IMR-90 (cell line): ENCODE results near the gene GLG1. TPM values are rescaled to one million over a fixed set of nuclear protein-coding genes. Genes with fewer than 3 reads are reported as not detected.

Experiments
- ATAC-seq: fragments of 200-7000 bp; cut with Tn5 transposase; 2 replicates; pipeline ENCODE4 v1.9.1; 2020; ENCODE audit warnings: low read depth, mild to moderate bottlenecking, moderate library complexity
- BruUV-seq: library from RNA; stranded (reverse); fragments of 400-500 nt; replicated peaks from 2 replicates; lab custom pipeline; 2021; lab: Mats Ljungman, UMichigan
- CTCF ChIA-PET: fragments of 300-600 bp; formaldehyde crosslinking; extraction: SDS; loops from one replicate; lab custom pipeline; 2021; ENCODE audit warnings: antibody characterized with exemption; lab: Yijun Ruan, JAX
- POLR2A ChIA-PET: fragments of 300-600 bp; sonication (Branson Sonifier 250); formaldehyde crosslinking; loops from one replicate; lab custom pipeline; 2022; ENCODE audit warnings: antibody characterized with exemption; ENCODE audit not compliant: unreplicated experiment; lab: Charles Lee
- DNase-seq: peaks from one replicate; pipeline ENCODE4 v3.0.0; 2013
- H2AFZ ChIP-seq: replicated peaks from 2 replicates; pipeline ENCODE3; 2013; ENCODE audit warnings: low read length, mild to moderate bottlenecking; ENCODE audit not compliant: poor library complexity
- H2AK5ac ChIP-seq: 2 replicates; pipeline ENCODE4 v1.6.1; 2013; ENCODE audit warnings: low read depth, low read length, inconsistent platforms
- H2AK9ac ChIP-seq: replicated peaks from 2 replicates; pipeline ENCODE3; 2013; ENCODE audit warnings: mild to moderate bottlenecking, low read depth, low read length, moderate library complexity; ENCODE audit not compliant: poor library complexity
- H2BK120ac ChIP-seq: 2 replicates; pipeline ENCODE4 v1.6.1; 2013; ENCODE audit warnings: low read depth, low read length, inconsistent platforms
- H2BK15ac ChIP-seq: 3 replicates; pipeline ENCODE4 v1.6.1; 2013; ENCODE audit warnings: low read depth, low read length, inconsistent platforms
- H2BK20ac ChIP-seq: 2 replicates; pipeline ENCODE4 v1.6.1; 2013; ENCODE audit warnings: low read depth, mild to moderate bottlenecking, inconsistent platforms, low read length, moderate library complexity
- H2BK5ac ChIP-seq: 2 replicates; pipeline ENCODE4 v1.6.1; 2013; ENCODE audit warnings: mild to moderate bottlenecking, low read depth, low read length, inconsistent platforms; ENCODE audit not compliant: poor library complexity, severe bottlenecking
- H3K14ac ChIP-seq: replicated peaks from 2 replicates; pipeline ENCODE4 v1.6.1; 2013; ENCODE audit warnings: low read depth, low read length, inconsistent platforms
- H3K18ac ChIP-seq: 2 replicates; pipeline ENCODE4 v1.6.1; 2013; ENCODE audit warnings: low read depth, low read length, control low read depth
- H3K23ac ChIP-seq: 2 replicates; pipeline ENCODE4 v1.6.1; 2013; ENCODE audit warnings: low read depth, low read length, inconsistent platforms
- H3K27ac ChIP-seq: 2 replicates; pipeline ENCODE4 v1.5.1; 2013; ENCODE audit warnings: mild to moderate bottlenecking, control low read depth, low read length; ENCODE audit not compliant: insufficient read depth
- H3K27me3 ChIP-seq: 2 replicates; pipeline ENCODE4 v1.6.1; 2013; ENCODE audit warnings: low read length; ENCODE audit not compliant: control insufficient read depth, insufficient read depth
- H3K36me3 ChIP-seq: 2 replicates; pipeline ENCODE4 v1.6.1; 2013; ENCODE audit warnings: low read length, mixed read lengths; ENCODE audit not compliant: control insufficient read depth, insufficient read depth
- H3K4ac ChIP-seq: 2 replicates; pipeline ENCODE4 v1.6.1; 2013; ENCODE audit warnings: low read depth, low read length, inconsistent platforms
- H3K4me1 ChIP-seq: 2 replicates; pipeline ENCODE4 v1.6.1; 2013; ENCODE audit warnings: low read length, mixed read lengths; ENCODE audit not compliant: control insufficient read depth, insufficient read depth
- H3K4me2 ChIP-seq: 2 replicates; pipeline ENCODE4 v1.6.1; 2013; ENCODE audit warnings: low read depth, mild to moderate bottlenecking, control low read depth, low read length, moderate library complexity
- H3K4me3 ChIP-seq: 2 replicates; pipeline ENCODE4 v1.5.1; 2013; ENCODE audit warnings: low read depth, mild to moderate bottlenecking, control low read depth, low read length, moderate library complexity; ENCODE audit not compliant: insufficient read depth
- H3K56ac ChIP-seq: 2 replicates; pipeline ENCODE4 v1.6.1; 2013; ENCODE audit warnings: low read length, inconsistent platforms; ENCODE audit not compliant: insufficient read depth; ENCODE audit errors: extremely low read depth
- H3K79me1 ChIP-seq, 2 experiments: 2 replicates each; pipeline ENCODE4 v1.6.1; 2013; ENCODE audit warnings: low read length in 2 of 2, inconsistent platforms in 1 of 2, low read depth in 1 of 2
- H3K9ac ChIP-seq: 2 replicates; pipeline ENCODE4 v1.6.1; 2013; ENCODE audit warnings: low read depth, low read length, control low read depth
- H3K9me1 ChIP-seq: 2 replicates; pipeline ENCODE4 v1.6.1; 2013; ENCODE audit warnings: low read length, inconsistent platforms; ENCODE audit not compliant: insufficient read depth
- H3K9me3 ChIP-seq: 2 replicates; pipeline ENCODE4 v1.6.1; 2013; ENCODE audit warnings: low read length; ENCODE audit not compliant: control insufficient read depth, insufficient read depth
- H4K20me1 ChIP-seq: 2 replicates; pipeline ENCODE4 v1.6.1; 2013; ENCODE audit warnings: low read length, inconsistent platforms; ENCODE audit not compliant: insufficient read depth
- H4K5ac ChIP-seq: 2 replicates; pipeline ENCODE4 v1.6.1; 2013; ENCODE audit warnings: mild to moderate bottlenecking, low read depth, low read length, control low read depth
- H4K8ac ChIP-seq, 2 experiments: 2 replicates each; pipeline ENCODE4 v1.6.1; 2013; ENCODE audit warnings: low read depth in 2 of 2, low read length in 2 of 2, control low read depth in 1 of 2, inconsistent platforms in 1 of 2
- H4K91ac ChIP-seq: 2 replicates; pipeline ENCODE4 v1.6.1; 2013; ENCODE audit warnings: low read depth, low read length, inconsistent platforms; ENCODE audit not compliant: insufficient read depth
- BHLHE40 ChIP-seq: fragments of 150-350 bp; IDR thresholded peaks from 2 replicates; pipeline ENCODE4 v1.6.1; 2016; ENCODE audit warnings: mild to moderate bottlenecking, low read depth, low read length
- CEBPB ChIP-seq: IDR thresholded peaks from 2 replicates; pipeline ENCODE4 v1.6.1; 2012; ENCODE audit warnings: low read depth, low read length, improper control_type of control experiment
- CHD1 ChIP-seq: IDR thresholded peaks from 2 replicates; pipeline ENCODE4 v1.6.1; 2012; ENCODE audit warnings: low read depth, low read length, improper control_type of control experiment
- ELK1 ChIP-seq: fragments of 150-350 bp; IDR thresholded peaks from 2 replicates; pipeline ENCODE4 v1.6.1; 2016; ENCODE audit warnings: low read depth, mild to moderate bottlenecking, low read length, moderate library complexity, borderline replicate concordance
- FOS ChIP-seq: fragments of 150-350 bp; IDR thresholded peaks from 2 replicates; pipeline ENCODE4 v1.6.1; 2016; ENCODE audit warnings: low read depth, low read length
- MAFK ChIP-seq: IDR thresholded peaks from 2 replicates; pipeline ENCODE4 v1.6.1; 2012; ENCODE audit warnings: low read depth, low read length, improper control_type of control experiment
- NFE2L2 ChIP-seq: fragments of 150-350 bp; IDR thresholded peaks from 2 replicates; pipeline ENCODE4 v1.6.1; 2016; ENCODE audit warnings: low read depth, mild to moderate bottlenecking, low read length
- POLR2A ChIP-seq: IDR thresholded peaks from 2 replicates; pipeline ENCODE4 v1.6.1; 2012; ENCODE audit warnings: mild to moderate bottlenecking, low read depth, low read length
- RAD21 ChIP-seq: IDR thresholded peaks from 2 replicates; pipeline ENCODE4 v1.6.1; 2012; ENCODE audit warnings: low read length, improper control_type of control experiment
- RCOR1 ChIP-seq: IDR thresholded peaks from 2 replicates; pipeline ENCODE4 v1.6.1; 2012; ENCODE audit warnings: mild to moderate bottlenecking, low read length, improper control_type of control experiment; ENCODE audit not compliant: insufficient replicate concordance
- SMC3 ChIP-seq: fragments of 150-350 bp; IDR thresholded peaks from 2 replicates; pipeline ENCODE4 v1.6.1; 2016; ENCODE audit warnings: low read depth, mild to moderate bottlenecking, antibody characterized with exemption, low read length, moderate library complexity
- USF2 ChIP-seq: fragments of 150-350 bp; IDR thresholded peaks from 2 replicates; pipeline ENCODE4 v1.6.1; 2017; ENCODE audit warnings: mild to moderate bottlenecking, antibody characterized with exemption, low read length, low read depth
- WGBS, 2 experiments: methylation state at CpG; one replicate each; pipeline versions ENCODE4 v1.1.5 to v1.1.7; 2013; ENCODE audit warnings: missing lambda C conversion rate in 2 of 2; ENCODE audit not compliant: insufficient read length in 1 of 2; ENCODE audit errors: extremely low coverage in 2 of 2; 5-methylcytosine and 5-hydroxymethylcytosine counted together
- dilution Hi-C: fragments of 300-500 bp; cut with HindIII; formaldehyde crosslinking; loops from one replicate; pipeline ENCODE4 v1.14.3; 2018; ENCODE audit warnings: low sequenced_read_pairs; ENCODE audit not compliant: unreplicated experiment
- in situ Hi-C: fragments of 300-500 bp; cut with MboI; formaldehyde crosslinking; loops from 3 replicates; pipeline ENCODE4 v1.14.3; 2019; ENCODE audit warnings: low sequenced_read_pairs, inconsistent platforms, mixed read lengths
- intact Hi-C: fragments of 100-400 bp; cut with micrococcal nuclease; formaldehyde crosslinking; loops from 2 replicates; pipeline ENCODE4 v1.10.0; 2022
- polyA plus RNA-seq, 3 experiments: library from polyadenylated mRNA; depleted of rRNA; stranded (reverse); fragments of >200 nt; gene quantifications; 2 replicates each; pipeline ENCODE4 v1.2.3, GENCODE V29; 2012; ENCODE audit warnings: low replicate concordance in 1 of 3
- total RNA-seq: library from RNA; depleted of rRNA; stranded (reverse); fragments of >200 nt; gene quantifications from 2 replicates; pipeline ENCODE4 v1.2.3, GENCODE V29; 2012

The GLG1 gene
- total and polyA plus RNA-seq, 2 of the 4 experiments (the other 2 are of a cell fraction): 91.0 to 107 TPM

GRCh38 chr16:74649839-74650504 lies 43.1 kb upstream of the GLG1 start:
- in situ Hi-C loops (no loop called here), dilution Hi-C loops (no loop called here), intact Hi-C loops (no loop called here)
- Histone ChIP-seq H3K27ac (no peak overlapping the region), H2BK120ac (no peak overlapping the region), H4K20me1 (peaks cover 16% of the 10 kb centered on the region), H3K4me2 (no peak overlapping the region), H3K56ac (no peak overlapping the region), H3K9me3 (no peaks in the 10 kb centered on the region), H3K4me3 (no peak overlapping the region), H3K79me1 (peaks cover 37 to 64% of the 10 kb centered on the region in 2 experiments), H3K4ac (no peak overlapping the region), H3K27me3 (no peaks in the 10 kb centered on the region), H3K4me1 (peaks cover 4% of the 10 kb centered on the region), H2BK5ac (no peak overlapping the region), H3K14ac (no peak overlapping the region), H3K18ac (no peak overlapping the region), H4K5ac (no peak overlapping the region), H3K23ac (no peak overlapping the region), H4K8ac (no peak overlapping the region), H2BK15ac (no peak overlapping the region), H2AK9ac (no peak overlapping the region), H2AFZ (no peak overlapping the region), H2BK20ac (no peak overlapping the region), H4K91ac (no peak overlapping the region), H3K9me1 (peaks cover 4% of the 10 kb centered on the region; the same call in 1 of the 2 replicates), H2AK5ac (no peak overlapping the region), H3K36me3 (peaks cover 25% of the 10 kb centered on the region), H3K9ac (no peak overlapping the region)
- ChIA-PET POLR2A (no interaction called here), CTCF (no interaction called here)
- no TSS peak for BruUV-seq
- DNase-seq (no peak), ATAC-seq (no peak)
- no peak for TF ChIP-seq RCOR1
- TF ChIP-seq BHLHE40: no peak
- no peak for TF ChIP-seq FOS
- TF ChIP-seq CHD1: no peak
- no peak for TF ChIP-seq POLR2A
- TF ChIP-seq ELK1: no peak
- TF ChIP-seq USF2: no peak
- no peak for TF ChIP-seq CEBPB
- no peak for TF ChIP-seq NFE2L2
- TF ChIP-seq MAFK: no peak
- TF ChIP-seq RAD21: no peak
- no peak for TF ChIP-seq SMC3
- no CpG with 5 or more reads among the region's 1 CpG for WGBS, 2 experiments
